ENCODE measurements around the gene SPRED3.

SPRED3 gene

GRCh38 chr19:38445362-38445761, 56.9 kb downstream of the SPRED3 start:
- no peak for TF ChIP-seq CTCF (IDR thresholded peaks at IDR 0.05)
- H3K9me3 ChIP-seq, result no peaks in the 10 kb centered on the region
- H3K4me1 ChIP-seq (ENCODE audit: control insufficient read depth in 1 of 2, insufficient read depth in 1 of 2, low read depth in 1 of 2, low read length in 1 of 2), result no peaks in the 10 kb centered on the region

GRCh38 chr19:38448225-38448624, 59.7 kb downstream of the SPRED3 start:
- Histone ChIP-seq H3K4me1 (ENCODE audit: control insufficient read depth in 1 of 2, insufficient read depth in 1 of 2, low read depth in 1 of 2, low read length in 1 of 2) (no peaks in the 10 kb centered on the region), H3K27me3 (peaks cover 6% of the 10 kb centered on the region), H3K4me3 (ENCODE audit: low read depth in 1 of 2, low read length in 1 of 2) (no peak overlapping the region), H3K27ac (no peak overlapping the region), H3K36me3 (no peaks in the 10 kb centered on the region), H3K9me3 (no peaks in the 10 kb centered on the region)
- TF ChIP-seq CTCF (IDR thresholded peaks at IDR 0.05), result no peak

More at GRCh38 chr19:38445362-38445761, 56.9 kb downstream of the SPRED3 start:
- Histone ChIP-seq H3K27ac (no peak overlapping the region), H3K4me3 (ENCODE audit: low read depth in 1 of 2, low read length in 1 of 2) (no peak overlapping the region), H3K36me3 (no peaks in the 10 kb centered on the region), H3K27me3 (peaks cover 5% of the 10 kb centered on the region)

Data from neutrophil (primary cell).